PC-3 (cell line): ENCODE results near the gene BCAN. TPM values are rescaled to one million over a fixed set of nuclear protein-coding genes. Genes with fewer than 3 reads are reported as not detected.

ENCODE experiments used
- ATAC-seq: fragments of 200-7000 bp; cut with Tn5 transposase; 2 replicates; pipeline ENCODE4 v1.9.1; 2020; ENCODE audit warnings: mild to moderate bottlenecking, moderate library complexity
- BruUV-seq: library from RNA; stranded (reverse); fragments of 400-500 nt; replicated peaks from 2 replicates; lab custom pipeline; 2021; lab: Mats Ljungman, UMichigan
- CTCF ChIA-PET: fragments of 300-600 bp; sonication (Branson Sonifier 250); formaldehyde crosslinking; loops from one replicate; lab custom pipeline; 2022; ENCODE audit warnings: antibody characterized with exemption; lab: Charles Lee
- POLR2A ChIA-PET: fragments of 300-600 bp; sonication (Branson Sonifier 250); formaldehyde crosslinking; loops from one replicate; lab custom pipeline; 2022; ENCODE audit warnings: antibody characterized with exemption; ENCODE audit not compliant: unreplicated experiment; lab: Charles Lee
- DNase-seq: peaks from one replicate; pipeline ENCODE4 v3.0.0-alpha.2; 2015
- H2AFZ ChIP-seq: fragments of 300-600 bp; sonication (generic); 2 replicates; pipeline ENCODE4 v1.6.0; 2016; ENCODE audit warnings: antibody characterized with exemption, low read length
- H3F3A ChIP-seq: fragments of 300-600 bp; sonication (generic); one replicate; pipeline ENCODE4 v1.6.0; 2017; ENCODE audit warnings: antibody characterized with exemption, low read length, control low read depth, mild to moderate bottlenecking; ENCODE audit not compliant: unreplicated experiment
- H3K27ac ChIP-seq: fragments of 300-600 bp; sonication (generic); 2 replicates; pipeline ENCODE4 v1.5.1; 2016; ENCODE audit warnings: mild to moderate bottlenecking, low read length
- H3K27me3 ChIP-seq: fragments of 300-600 bp; sonication (generic); 2 replicates; pipeline ENCODE4 v1.6.1; 2016; ENCODE audit warnings: low read length, mixed read lengths
- H3K36me3 ChIP-seq: fragments of 300-600 bp; sonication (generic); 2 replicates; pipeline ENCODE4 v1.6.1; 2016; ENCODE audit warnings: low read depth, mixed run types, low read length, mixed read lengths
- H3K4me1 ChIP-seq: fragments of 300-600 bp; sonication (generic); 2 replicates; pipeline ENCODE4 v1.5.1; 2016; ENCODE audit warnings: low read length; ENCODE audit not compliant: insufficient read depth
- H3K4me2 ChIP-seq: fragments of 300-600 bp; sonication (generic); 2 replicates; pipeline ENCODE4 v1.6.0; 2016; ENCODE audit warnings: low read length
- H3K4me3 ChIP-seq: fragments of 300-600 bp; sonication (generic); 2 replicates; pipeline ENCODE4 v1.5.1; 2016; ENCODE audit warnings: mild to moderate bottlenecking, low read length, mixed read lengths
- H3K79me2 ChIP-seq: fragments of 300-600 bp; sonication (generic); 2 replicates; pipeline ENCODE4 v1.6.1; 2017; ENCODE audit warnings: low read length, mixed read lengths
- H3K9ac ChIP-seq: fragments of 300-600 bp; sonication (generic); 2 replicates; pipeline ENCODE4 v1.6.0; 2016; ENCODE audit warnings: mild to moderate bottlenecking, low read length
- H3K9me2 ChIP-seq: fragments of 300-600 bp; sonication (generic); replicated peaks from 2 replicates; pipeline ENCODE4 v1.6.1; 2016; ENCODE audit warnings: mixed run types, low read length, mixed read lengths
- H3K9me3 ChIP-seq: fragments of 300-600 bp; sonication (generic); 2 replicates; pipeline ENCODE4 v1.6.1; 2016; ENCODE audit warnings: low read length, mixed read lengths
- H4K20me1 ChIP-seq: fragments of 300-600 bp; sonication (generic); 2 replicates; pipeline ENCODE4 v1.6.1; 2016; ENCODE audit warnings: low read length, mixed read lengths
- CTCF ChIP-seq: fragments of 300-600 bp; sonication (generic); conservative IDR thresholded peaks from 2 replicates; pipeline ENCODE4 v1.5.1; 2017; ENCODE audit warnings: antibody characterized with exemption, low read depth, mild to moderate bottlenecking, low read length
- EZH2 ChIP-seq: fragments of 300-600 bp; sonication (generic); IDR thresholded peaks from one replicate; pipeline ENCODE4 v1.6.1; 2017; ENCODE audit warnings: antibody characterized with exemption, mild to moderate bottlenecking, low read length; ENCODE audit not compliant: unreplicated experiment
- EZH2phosphoT487 ChIP-seq: fragments of 300-600 bp; sonication (generic); IDR thresholded peaks from 2 replicates; pipeline ENCODE4 v1.6.1; 2018; ENCODE audit warnings: mild to moderate bottlenecking, antibody characterized with exemption, low read length, borderline replicate concordance
- intact Hi-C: fragments of 100-400 bp; cut with micrococcal nuclease; formaldehyde crosslinking; loops from 2 replicates; pipeline ENCODE4 v1.9.0; 2023
- total RNA-seq: library from RNA; depleted of rRNA; stranded (reverse); fragments of >200 nt; gene quantifications from 2 replicates; pipeline ENCODE4 v1.2.3, GENCODE V29; 2014

Gene BCAN
- total RNA-seq, 1 experiment from 2014 or later, result not detected

- DNase-seq (no peak), ATAC-seq (no peak)
- Histone ChIP-seq H3K9me2 (no peaks in the 10 kb centered on the region), H3K4me2 (peak overlapping the region; percentile 47), H4K20me1 (no peaks in the 10 kb centered on the region), H3K79me2 (no peaks in the 10 kb centered on the region), H3F3A (no peaks in the 10 kb centered on the region), H3K4me1 (peaks cover 7% of the 10 kb centered on the region), H3K27ac (no peak overlapping the region), H3K9ac (no peak overlapping the region), H3K9me3 (no peaks in the 10 kb centered on the region), H3K27me3 (peaks cover 17% of the 10 kb centered on the region), H2AFZ (0 out of 2 replicates have a peak overlapping the region, but pooled peaks have one; percentile 13), H3K36me3 (no peaks in the 10 kb centered on the region), H3K4me3 (no peak overlapping the region)
- CTCF ChIA-PET, result no interaction called here
- POLR2A ChIA-PET, result no interaction called here
- intact Hi-C loops, result no loop called here
- no peak for TF ChIP-seq CTCF
- BruUV-seq, result no TSS peak
Measured at GRCh38 chr1:156615946-156616345, 26.0 kb upstream of the BCAN start.

- Histone ChIP-seq H2AFZ (0 out of 2 replicates have a peak overlapping the region, but pooled peaks have one; percentile 13), H3K79me2 (no peaks in the 10 kb centered on the region), H3K9ac (no peak overlapping the region), H3K4me2 (peak overlapping the region; percentile 47), H3K36me3 (no peaks in the 10 kb centered on the region), H3K9me3 (no peaks in the 10 kb centered on the region), H3K4me3 (no peak overlapping the region), H3K9me2 (no peaks in the 10 kb centered on the region), H3K27ac (no peak overlapping the region), H3F3A (no peaks in the 10 kb centered on the region), H3K4me1 (peaks cover 7% of the 10 kb centered on the region), H4K20me1 (no peaks in the 10 kb centered on the region), H3K27me3 (peaks cover 17% of the 10 kb centered on the region)
- ChIA-PET CTCF (interaction anchor here (0.6 kb wide), 2 partner anchors 8 to 38 kb away, joined by 3 to 8 read pairs; no protein-coding TSS in a partner anchor), POLR2A (no interaction called here)
- BruUV-seq, result no TSS peak
- ATAC-seq (peak; percentile 42; the same call in 1 of the 2 replicates), DNase-seq (peak; percentile 52)
- TF ChIP-seq CTCF (no peak), EZH2 (no peak), EZH2phosphoT487 (no peak)
- intact Hi-C loops, result no loop called here
Measured at GRCh38 chr1:156616463-156616862, 25.5 kb upstream of the BCAN start.

GRCh38 chr1:156618853-156619581 is 22.9 kb upstream of the BCAN start, which contains the start of gene HAPLN2:
Gene HAPLN2, plus strand, starts transcription at chr1:156619415. Its CDS starts 4,076 bp downstream, at chr1:156623491.
- H3K79me2 ChIP-seq, result no peaks in the 10 kb centered on the region
- H3K27me3 ChIP-seq, result peaks cover 25% of the 10 kb centered on the region
- H3K36me3 ChIP-seq, result no peaks in the 10 kb centered on the region
- BruUV-seq, result no TSS peak
- no peak within 1 kb of the TSS for H2AFZ ChIP-seq
- H3F3A ChIP-seq, result no peaks in the 10 kb centered on the region
- no peak within 1 kb of the TSS for H3K4me2 ChIP-seq
- ATAC-seq (peak; percentile 66), DNase-seq (peak; percentile 60)
- no peaks in the 10 kb centered on the region for H4K20me1 ChIP-seq
- H3K9me3 ChIP-seq, result no peaks in the 10 kb centered on the region
- no peaks in the 10 kb centered on the region for H3K9me2 ChIP-seq
- no peak within 1 kb of the TSS for H3K4me3 ChIP-seq
- H3K9ac ChIP-seq, result no peak within 1 kb of the TSS
- peaks cover 7% of the 10 kb centered on the region for H3K4me1 ChIP-seq
- ChIA-PET POLR2A (no interaction called here), CTCF (interaction anchor here (0.5 kb wide), 1 partner anchor 118 kb away, joined by 3 read pairs; no protein-coding TSS in a partner anchor)
- TF ChIP-seq EZH2 (no peak), CTCF (peak; percentile 72)
- intact Hi-C loops, result no loop called here
- no peak within 1 kb of the TSS for H3K27ac ChIP-seq
